Measurements from ENCODE around the gene CDKN2AIPNL. TPM values are rescaled to one million over a fixed set of nuclear protein-coding genes. Genes with fewer than 3 reads are reported as not detected.

The CDKN2AIPNL gene
- total RNA-seq, 1 experiment from 2014 or later: 63.0 TPM

GRCh38 chr5:134403951-134404350, 7.7 kb downstream of the CDKN2AIPNL start:
- no peak for ATAC-seq

GRCh38 chr5:134398609-134399155, 13.0 kb downstream of the CDKN2AIPNL start:
- Histone ChIP-seq H4K20me1 (ENCODE audit: insufficient read depth) (0 out of 2 replicates have a peak, but pooled peaks cover 4% of the 10 kb centered on the region), H3K36me3 (ENCODE audit: control insufficient read depth in 1 of 2, insufficient read depth in 2 of 2, low read length in 2 of 2) (peaks cover 13 to 17% of the 10 kb centered on the region in 2 experiments), H3K9ac (ENCODE audit: low read length) (no peak overlapping the region), H3K9me2 (ENCODE audit: insufficient read depth) (no peaks in the 10 kb centered on the region), H3K4me1 (ENCODE audit: control insufficient read depth in 1 of 2, insufficient read depth in 2 of 2, low read length in 2 of 2) (peaks cover 0 to 10% of the 10 kb centered on the region in 2 experiments; a peak in 2 of 4 replicates), H3K27ac (ENCODE audit: low read depth, low read length) (no peak overlapping the region), H3K4me3 (replicated peaks in 1 of 2; ENCODE audit: low read depth in 1 of 2, low read length in 2 of 2) (no peak overlapping the region), H3K9me3 (ENCODE audit: control insufficient read depth in 1 of 2, insufficient read depth in 1 of 2, low read depth in 1 of 2, low read length in 2 of 2) (no peaks in the 10 kb centered on the region), H3K4me2 (ENCODE audit: low read length) (no peak overlapping the region), H2AFZ (ENCODE audit: low read depth, low read length, poor library complexity, severe bottlenecking) (no peak overlapping the region), H3K79me2 (ENCODE audit: insufficient read depth, low read length) (no peaks in the 10 kb centered on the region), H3K27me3 (ENCODE audit: insufficient read depth, low read length) (no peaks in the 10 kb centered on the region)
- no peak for DNase-seq (ENCODE audit: low read depth, low spot score)
- ChIA-PET POLR2A (no interaction called here), CTCF (no interaction called here), RAD21 (ENCODE audit: low non-redundant PET in 1 of 2, low total read pairs in 2 of 2, uncharacterized antibody in 2 of 2, unreplicated experiment in 2 of 2) (no interaction called here)
- no peak for TF ChIP-seq EZH2 (IDR thresholded peaks at IDR 0.05)
- TF ChIP-seq CTCF (IDR thresholded peaks at IDR 0.05 in 2 of 3, conservative IDR thresholded peaks at IDR 0.05 in 1 of 3; ENCODE audit: borderline replicate concordance in 1 of 3, insufficient read depth in 1 of 3, low read depth in 2 of 3, low read length in 2 of 3): no peak
- TF ChIP-seq CEBPB (IDR thresholded peaks at IDR 0.05; ENCODE audit: low read depth): no peak
- TF ChIP-seq TCF7L2 (IDR thresholded peaks at IDR 0.05; ENCODE audit: borderline replicate concordance, extremely low read depth, insufficient read depth, insufficient read length): no peak
- TF ChIP-seq EZH2phosphoT487 (IDR thresholded peaks at IDR 0.05; ENCODE audit: borderline replicate concordance): no peak
- no peak for TF ChIP-seq YY1 (IDR thresholded peaks at IDR 0.05; ENCODE audit: extremely low read depth, insufficient replicate concordance, low read depth, low read length)
- TF ChIP-seq MAX (IDR thresholded peaks at IDR 0.05): no peak
- no peak for TF ChIP-seq ELF1 (IDR thresholded peaks at IDR 0.05; ENCODE audit: borderline replicate concordance, low read depth)
- TF ChIP-seq POLR2AphosphoS5 (IDR thresholded peaks at IDR 0.05; ENCODE audit: low read depth, low read length): no peak
- no peak for TF ChIP-seq EGR1 (IDR thresholded peaks at IDR 0.05; ENCODE audit: low read depth)
- no peak for TF ChIP-seq POLR2A (IDR thresholded peaks at IDR 0.05; ENCODE audit: borderline replicate concordance, extremely low read depth, insufficient read depth, insufficient read length)
- TF ChIP-seq REST (IDR thresholded peaks at IDR 0.05; ENCODE audit: low read depth): no peak
- TF ChIP-seq ZNF274 (IDR thresholded peaks at IDR 0.05; ENCODE audit: low read depth, low read length): no peak
- no TSS peak for BruUV-seq (replicated peaks)
- ATAC-seq: no peak
- intact Hi-C loops (cut with micrococcal nuclease): no loop called here

More at GRCh38 chr5:134403951-134404350, 7.7 kb downstream of the CDKN2AIPNL start:
- ChIA-PET POLR2A (no interaction called here), CTCF (no interaction called here), RAD21 (ENCODE audit: low non-redundant PET in 1 of 2, low total read pairs in 2 of 2, uncharacterized antibody in 2 of 2, unreplicated experiment in 2 of 2) (no interaction called here)
- no peak overlapping the region for H2AFZ ChIP-seq (ENCODE audit: low read depth, low read length, poor library complexity, severe bottlenecking)
- H3K9me3 ChIP-seq (ENCODE audit: control insufficient read depth in 1 of 2, insufficient read depth in 1 of 2, low read depth in 1 of 2, low read length in 2 of 2): no peaks in the 10 kb centered on the region
- no peak overlapping the region for H3K9ac ChIP-seq (ENCODE audit: low read length)
- no peak overlapping the region for H3K4me3 ChIP-seq (replicated peaks in 1 of 2; ENCODE audit: low read depth in 1 of 2, low read length in 2 of 2)
- H3K9me2 ChIP-seq (ENCODE audit: insufficient read depth): no peaks in the 10 kb centered on the region
- DNase-seq (ENCODE audit: low read depth, low spot score): no peak
- H3K27me3 ChIP-seq (ENCODE audit: insufficient read depth, low read length): no peaks in the 10 kb centered on the region
- peaks cover 4% of the 10 kb centered on the region for H3K79me2 ChIP-seq (ENCODE audit: insufficient read depth, low read length)
- intact Hi-C loops (cut with micrococcal nuclease): no loop called here
- no TSS peak for BruUV-seq (replicated peaks)
- peaks cover 0 to 9% of the 10 kb centered on the region in 2 experiments; a peak in 1 of 4 replicates for H3K4me1 ChIP-seq (ENCODE audit: control insufficient read depth in 1 of 2, insufficient read depth in 2 of 2, low read length in 2 of 2)
- no peak overlapping the region for H3K27ac ChIP-seq (ENCODE audit: low read depth, low read length)
- no peaks in the 10 kb centered on the region for H4K20me1 ChIP-seq (ENCODE audit: insufficient read depth)
- H3K36me3 ChIP-seq (ENCODE audit: control insufficient read depth in 1 of 2, insufficient read depth in 2 of 2, low read length in 2 of 2): peaks cover 0 to 3% of the 10 kb centered on the region in 2 experiments; a peak in 1 of 4 replicates
- TF ChIP-seq ZFX (IDR thresholded peaks at IDR 0.05): no peak
- TF ChIP-seq SP1 (IDR thresholded peaks at IDR 0.05; ENCODE audit: low read depth): no peak
- TF ChIP-seq TCF7L2 (IDR thresholded peaks at IDR 0.05; ENCODE audit: borderline replicate concordance, extremely low read depth, insufficient read depth, insufficient read length): no peak
- TF ChIP-seq FOSL1 (IDR thresholded peaks at IDR 0.05; ENCODE audit: low read depth): no peak
- H3K4me2 ChIP-seq (ENCODE audit: low read length): no peak overlapping the region
